HUES48 (cell line): ENCODE results near the gene ADGRB3.

Source experiments
- H3K27ac ChIP-seq: one replicate; pipeline ENCODE4 v1.7.0; 2013; ENCODE audit warnings: low read depth, low read length, inconsistent platforms
- H3K27me3 ChIP-seq: 2 replicates; pipeline ENCODE4 v1.6.1; 2013; ENCODE audit warnings: mild to moderate bottlenecking, low read length; ENCODE audit not compliant: control insufficient read depth, insufficient read depth
- H3K36me3 ChIP-seq: 2 replicates; pipeline ENCODE4 v1.6.1; 2013; ENCODE audit warnings: low read length; ENCODE audit not compliant: control insufficient read depth, insufficient read depth
- H3K4me1 ChIP-seq: 2 replicates; pipeline ENCODE4 v1.6.1; 2013; ENCODE audit warnings: mild to moderate bottlenecking, low read length; ENCODE audit not compliant: control insufficient read depth, insufficient read depth
- H3K4me3 ChIP-seq: 2 replicates; pipeline ENCODE4 v1.5.1; 2013; ENCODE audit warnings: mild to moderate bottlenecking, low read depth, low read length
- H3K9ac ChIP-seq: 2 replicates; pipeline ENCODE4 v1.6.1; 2013; ENCODE audit warnings: mild to moderate bottlenecking, low read depth, low read length, moderate library complexity
- H3K9me3 ChIP-seq: 2 replicates; pipeline ENCODE4 v1.6.1; 2013; ENCODE audit warnings: low read length; ENCODE audit not compliant: control insufficient read depth, insufficient read depth

ADGRB3 gene

GRCh38 chr6:69155467-69155866 is 520.4 kb downstream of the ADGRB3 start:
- no peaks in the 10 kb centered on the region for H3K36me3 ChIP-seq

GRCh38 chr6:69162811-69163210 is 527.7 kb downstream of the ADGRB3 start:
- Histone ChIP-seq H3K27ac (no peak overlapping the region), H3K4me3 (no peak overlapping the region), H3K9ac (no peak overlapping the region), H3K4me1 (peaks cover 18% of the 10 kb centered on the region), H3K9me3 (no peaks in the 10 kb centered on the region), H3K36me3 (no peaks in the 10 kb centered on the region), H3K27me3 (no peaks in the 10 kb centered on the region)

More at GRCh38 chr6:69155467-69155866, 520.4 kb downstream of the ADGRB3 start:
- Histone ChIP-seq H3K9me3 (no peaks in the 10 kb centered on the region), H3K9ac (no peak overlapping the region), H3K27ac (no peak overlapping the region), H3K27me3 (no peaks in the 10 kb centered on the region), H3K4me3 (no peak overlapping the region), H3K4me1 (no peaks in the 10 kb centered on the region)

GRCh38 chr6:69164564-69165229 is 529.6 kb downstream of the ADGRB3 start:
- Histone ChIP-seq H3K4me1 (peaks cover 18% of the 10 kb centered on the region), H3K36me3 (no peaks in the 10 kb centered on the region), H3K27me3 (no peaks in the 10 kb centered on the region), H3K4me3 (no peak overlapping the region), H3K9ac (no peak overlapping the region), H3K9me3 (no peaks in the 10 kb centered on the region), H3K27ac (peak overlapping the region; percentile 57)

- H3K27ac ChIP-seq, result no peak overlapping the region
- no peaks in the 10 kb centered on the region for H3K9me3 ChIP-seq
- H3K4me3 ChIP-seq, result no peak overlapping the region
- no peaks in the 10 kb centered on the region for H3K4me1 ChIP-seq
- H3K36me3 ChIP-seq, result no peaks in the 10 kb centered on the region
- no peaks in the 10 kb centered on the region for H3K27me3 ChIP-seq
- no peak overlapping the region for H3K9ac ChIP-seq
Measured at GRCh38 chr6:69179681-69180080, 544.6 kb downstream of the ADGRB3 start.

GRCh38 chr6:69180361-69181067 is 545.4 kb downstream of the ADGRB3 start:
- no peaks in the 10 kb centered on the region for H3K9me3 ChIP-seq
- no peak overlapping the region for H3K9ac ChIP-seq
- no peaks in the 10 kb centered on the region for H3K4me1 ChIP-seq
- no peaks in the 10 kb centered on the region for H3K27me3 ChIP-seq
- no peak overlapping the region for H3K4me3 ChIP-seq
- no peaks in the 10 kb centered on the region for H3K36me3 ChIP-seq
- H3K27ac ChIP-seq, result no peak overlapping the region

- Histone ChIP-seq H3K9me3 (no peaks in the 10 kb centered on the region), H3K9ac (no peak overlapping the region), H3K27me3 (no peaks in the 10 kb centered on the region), H3K4me3 (no peak overlapping the region), H3K4me1 (no peaks in the 10 kb centered on the region), H3K27ac (no peak overlapping the region), H3K36me3 (no peaks in the 10 kb centered on the region)
Measured at GRCh38 chr6:69181964-69182363, 546.9 kb downstream of the ADGRB3 start.

- H3K27me3 ChIP-seq, result no peaks in the 10 kb centered on the region
- no peak overlapping the region for H3K27ac ChIP-seq
- no peaks in the 10 kb centered on the region for H3K9me3 ChIP-seq
- H3K9ac ChIP-seq, result no peak overlapping the region
- H3K4me3 ChIP-seq, result no peak overlapping the region
- no peaks in the 10 kb centered on the region for H3K4me1 ChIP-seq
- no peaks in the 10 kb centered on the region for H3K36me3 ChIP-seq
Measured at GRCh38 chr6:69185276-69185675, 550.2 kb downstream of the ADGRB3 start.

GRCh38 chr6:69202768-69203167 is 567.7 kb downstream of the ADGRB3 start:
- Histone ChIP-seq H3K4me1 (no peaks in the 10 kb centered on the region), H3K9me3 (no peaks in the 10 kb centered on the region), H3K4me3 (no peak overlapping the region), H3K27ac (no peak overlapping the region), H3K36me3 (no peaks in the 10 kb centered on the region), H3K27me3 (no peaks in the 10 kb centered on the region), H3K9ac (no peak overlapping the region)

GRCh38 chr6:69216127-69216526 is 581.0 kb downstream of the ADGRB3 start:
- no peaks in the 10 kb centered on the region for H3K9me3 ChIP-seq

GRCh38 chr6:69217343-69217742 is 582.3 kb downstream of the ADGRB3 start:
- peak overlapping the region; percentile 87 for H3K27ac ChIP-seq
- H3K4me1 ChIP-seq, result peaks cover 78% of the 10 kb centered on the region
- H3K27me3 ChIP-seq, result no peaks in the 10 kb centered on the region
- H3K9me3 ChIP-seq, result no peaks in the 10 kb centered on the region
- H3K4me3 ChIP-seq, result no peak overlapping the region
- H3K36me3 ChIP-seq, result no peaks in the 10 kb centered on the region
- no peak overlapping the region for H3K9ac ChIP-seq

More at GRCh38 chr6:69216127-69216526, 581.0 kb downstream of the ADGRB3 start:
- Histone ChIP-seq H3K27me3 (no peaks in the 10 kb centered on the region), H3K27ac (peak overlapping the region; percentile 87), H3K4me3 (0 out of 2 replicates have a peak overlapping the region, but pooled peaks have one; percentile 7), H3K4me1 (peaks cover 71% of the 10 kb centered on the region), H3K36me3 (no peaks in the 10 kb centered on the region), H3K9ac (peak overlapping the region; percentile 16; the same call in 1 of the 2 replicates)

- H3K9ac ChIP-seq, result peak overlapping the region; percentile 37; the same call in 1 of the 2 replicates
- peak overlapping the region; percentile 84 for H3K27ac ChIP-seq
- peaks cover 61% of the 10 kb centered on the region for H3K4me1 ChIP-seq
- peak overlapping the region; percentile 40; the same call in 1 of the 2 replicates for H3K4me3 ChIP-seq
- H3K36me3 ChIP-seq, result no peaks in the 10 kb centered on the region
- H3K9me3 ChIP-seq, result no peaks in the 10 kb centered on the region
- no peaks in the 10 kb centered on the region for H3K27me3 ChIP-seq
Measured at GRCh38 chr6:69220375-69220774, 585.3 kb downstream of the ADGRB3 start.
